Right hindlimb (tissue), 1 donor: ENCODE data around the gene ELAVL2.

Experiments used
- DNase-seq: peaks from one replicate; pipeline ENCODE4 v3.0.0-alpha.2; 2018

The ELAVL2 gene

DNA sequence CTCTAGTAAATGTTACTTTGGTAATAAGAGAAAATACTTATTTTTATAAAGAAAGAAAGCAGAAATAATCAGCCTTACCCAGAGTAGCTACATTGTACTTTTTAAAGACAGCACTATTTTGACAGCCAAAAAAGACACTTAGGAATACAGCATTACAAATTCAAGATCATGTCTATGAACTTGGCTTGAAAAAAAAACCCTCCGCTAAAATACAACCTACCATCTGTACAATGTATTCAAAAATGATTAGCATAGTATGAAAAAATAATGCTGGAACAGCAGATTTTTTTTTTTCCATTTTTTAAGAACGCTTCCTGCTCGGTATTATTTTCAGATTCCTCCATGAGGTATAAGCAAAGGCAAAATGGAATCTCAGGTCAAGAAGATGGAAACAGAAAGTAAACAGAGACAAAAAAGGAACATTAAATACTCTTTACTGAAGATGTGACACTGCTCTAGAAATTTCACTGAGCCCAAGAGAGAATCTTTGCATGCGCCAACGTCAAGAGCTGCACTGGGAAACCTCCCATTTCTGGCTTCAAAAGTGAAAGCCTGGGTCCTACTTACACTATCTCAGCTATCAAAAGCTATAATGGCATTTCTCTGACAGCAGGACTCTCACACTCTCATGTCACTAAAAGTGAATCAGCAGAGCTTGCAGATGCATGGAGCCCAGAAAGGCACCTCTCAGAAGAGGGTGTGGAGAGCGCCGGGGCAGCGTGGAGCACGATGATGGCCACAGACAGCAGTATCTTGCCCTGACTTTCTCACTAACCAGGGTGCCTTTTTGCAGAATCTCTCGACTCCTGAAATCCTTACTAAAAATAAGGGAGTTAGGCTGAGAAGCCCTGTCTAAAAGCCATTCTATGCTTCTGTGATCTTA lies 167.4 kb downstream of the ELAVL2 start:
- DNase-seq: no peak

GRCh38 chr9:23651051-23651450 lies 175.0 kb downstream of the ELAVL2 start:
- DNase-seq: no peak

DNA sequence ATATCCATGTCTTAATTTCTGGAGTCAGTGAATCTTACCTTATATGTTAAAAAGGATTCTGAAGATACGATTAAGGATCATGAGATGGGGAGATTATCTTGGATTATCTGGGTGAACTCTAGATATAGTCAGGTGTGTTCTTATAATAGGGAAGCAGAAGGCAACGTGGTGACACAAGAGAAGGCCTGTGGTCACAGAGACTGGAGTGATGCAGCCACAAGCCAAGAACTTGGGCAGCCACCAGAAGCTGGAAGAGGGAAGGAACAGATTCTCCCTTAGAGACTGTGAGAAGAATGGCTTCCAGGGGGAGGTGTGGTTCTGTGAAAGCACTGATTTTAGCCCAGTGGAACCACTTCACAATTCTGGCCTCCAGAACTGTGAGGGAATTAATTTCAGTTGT lies 177.4 kb downstream of the ELAVL2 start:
- no peak for DNase-seq

DNA sequence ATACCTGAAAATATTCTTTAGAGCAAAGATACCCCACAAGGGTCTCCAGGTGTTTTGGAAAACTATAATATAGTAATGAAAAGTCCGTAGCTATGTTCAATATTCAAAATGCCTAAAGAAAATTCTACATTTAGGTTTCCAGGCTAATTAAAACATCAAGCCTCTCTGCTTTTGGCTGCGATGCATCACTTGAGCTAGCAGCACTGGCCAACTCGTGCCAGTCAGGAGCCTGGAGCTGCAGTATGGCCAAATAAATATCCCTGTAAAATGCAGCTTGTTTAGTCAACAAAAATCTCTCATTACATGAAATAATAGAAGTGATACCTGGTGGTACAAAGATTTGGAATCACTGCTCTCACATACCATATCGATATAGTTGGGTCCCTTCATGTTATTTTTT lies 181.1 kb downstream of the ELAVL2 start:
- no peak for DNase-seq

GRCh38 chr9:23644326-23644725 lies 181.7 kb downstream of the ELAVL2 start:
- DNase-seq: no peak

DNA sequence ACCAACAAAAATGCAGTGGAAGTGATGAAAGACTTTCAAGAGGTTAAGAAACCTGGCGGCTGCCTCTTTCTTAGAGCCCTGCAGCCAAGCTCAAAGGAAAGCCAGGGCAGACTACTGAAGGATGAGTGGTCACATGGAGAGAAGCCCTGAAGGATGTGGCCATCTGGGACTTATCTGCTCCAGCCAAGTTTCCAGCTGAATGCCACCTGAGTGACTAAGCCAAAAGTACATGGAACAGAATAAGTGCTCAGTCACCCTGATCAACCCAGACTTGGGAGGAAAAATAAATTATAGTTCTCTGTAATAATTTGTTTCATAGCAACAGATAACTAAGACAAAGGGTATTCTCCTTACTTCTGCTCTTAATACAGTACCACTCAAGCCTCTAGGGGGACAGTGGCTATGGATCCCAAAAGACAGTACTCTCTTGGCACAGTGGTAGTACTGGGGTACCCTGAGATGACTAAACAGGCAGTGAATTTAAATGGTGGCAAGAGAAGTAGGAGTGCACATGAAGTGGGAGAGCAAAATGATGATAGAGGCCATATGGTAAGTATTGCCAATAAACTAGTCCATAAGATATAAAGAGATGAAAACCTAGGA lies 182.3 kb downstream of the ELAVL2 start:
- DNase-seq: no peak
